Activated T-cell treated with anti-CD3 and anti-CD28 coated beads, Interleukin-2, amount 50 U/mL, for 24 hours (primary cell): ENCODE results near the gene RGS6.

Source experiments
- DNase-seq: peaks from one replicate; pipeline ENCODE4 v3.0.0-alpha.2; 2020
- H3K27ac Mint-ChIP-seq: 2 replicates; pipeline ENCODE4 v1.8.0; 2020; ENCODE audit warnings: mild to moderate bottlenecking, mixed read lengths
- H3K27me3 Mint-ChIP-seq: 2 replicates; pipeline ENCODE4 v1.8.0; 2020; ENCODE audit warnings: mixed read lengths
- H3K36me3 Mint-ChIP-seq: 2 replicates; pipeline ENCODE4 v1.8.0; 2020; ENCODE audit warnings: low read depth, mixed read lengths
- H3K4me1 Mint-ChIP-seq: 2 replicates; pipeline ENCODE4 v1.8.0; 2020; ENCODE audit warnings: low read depth, mixed read lengths
- H3K4me3 Mint-ChIP-seq: 2 replicates; pipeline ENCODE4 v1.8.0; 2020; ENCODE audit warnings: mild to moderate bottlenecking, moderate library complexity, mixed read lengths
- H3K9me3 Mint-ChIP-seq: 2 replicates; pipeline ENCODE4 v1.8.0; 2020; ENCODE audit warnings: mixed read lengths

The RGS6 gene

DNA sequence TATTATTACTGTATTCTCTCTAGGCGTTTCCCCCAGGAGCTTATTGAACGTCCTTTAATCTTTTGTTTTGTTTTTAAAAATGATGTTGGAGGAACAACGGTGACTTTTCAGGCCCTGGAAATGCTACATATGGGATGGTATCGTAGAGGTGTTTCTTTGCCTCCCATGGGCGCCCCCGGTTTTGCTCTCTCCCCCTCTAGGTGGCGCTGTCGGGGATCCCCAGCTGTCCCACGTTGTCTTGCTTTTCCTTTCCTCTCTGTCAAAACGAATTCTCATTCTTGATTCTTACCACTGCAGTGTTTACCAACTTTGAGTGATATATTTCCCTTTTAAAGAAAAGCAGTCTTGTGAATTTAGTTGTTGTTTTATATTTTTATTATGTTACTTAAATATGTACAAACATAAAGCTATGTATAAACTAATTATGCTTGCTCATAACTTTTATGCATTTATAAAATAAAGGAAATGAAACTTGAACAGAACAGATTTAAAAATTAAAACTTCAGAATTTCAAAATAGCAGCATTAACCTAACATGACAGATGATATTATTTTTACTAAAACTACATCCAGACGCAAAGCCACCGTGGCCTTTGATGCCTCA, 171.9 kb downstream of the RGS6 start:
- peak; percentile 56 for DNase-seq
- Mint-ChIP-seq H3K9me3 (no peaks in the 10 kb centered on the region), H3K27me3 (peaks cover 49% of the 10 kb centered on the region), H3K36me3 (no peaks in the 10 kb centered on the region), H3K4me3 (no peak overlapping the region), H3K27ac (no peak overlapping the region), H3K4me1 (no peaks in the 10 kb centered on the region)

DNA sequence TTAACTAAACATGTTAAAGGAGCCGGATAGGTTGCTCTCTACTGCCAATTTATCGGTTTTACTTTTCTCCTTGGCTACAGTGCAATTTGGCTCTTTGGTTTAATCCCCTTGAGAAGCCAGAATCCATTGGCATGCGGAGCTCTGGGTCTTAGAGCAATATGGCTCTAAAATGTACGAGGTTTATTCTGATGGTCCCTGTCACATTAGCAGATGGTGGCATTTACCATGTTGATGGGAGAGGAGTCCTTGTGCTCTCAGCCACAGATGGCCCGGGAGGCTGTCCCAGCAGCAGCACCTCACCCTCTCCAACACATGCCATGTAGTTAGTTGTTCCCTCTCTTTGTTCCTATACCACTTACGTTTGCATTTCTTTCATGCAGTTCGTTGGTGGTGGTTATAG, 179.7 kb downstream of the RGS6 start:
- no peaks in the 10 kb centered on the region for H3K4me1 Mint-ChIP-seq
- no peaks in the 10 kb centered on the region for H3K36me3 Mint-ChIP-seq
- peaks cover 50% of the 10 kb centered on the region for H3K27me3 Mint-ChIP-seq
- H3K27ac Mint-ChIP-seq = no peak overlapping the region
- H3K9me3 Mint-ChIP-seq = no peaks in the 10 kb centered on the region
- no peak for DNase-seq
- H3K4me3 Mint-ChIP-seq = no peak overlapping the region

DNA sequence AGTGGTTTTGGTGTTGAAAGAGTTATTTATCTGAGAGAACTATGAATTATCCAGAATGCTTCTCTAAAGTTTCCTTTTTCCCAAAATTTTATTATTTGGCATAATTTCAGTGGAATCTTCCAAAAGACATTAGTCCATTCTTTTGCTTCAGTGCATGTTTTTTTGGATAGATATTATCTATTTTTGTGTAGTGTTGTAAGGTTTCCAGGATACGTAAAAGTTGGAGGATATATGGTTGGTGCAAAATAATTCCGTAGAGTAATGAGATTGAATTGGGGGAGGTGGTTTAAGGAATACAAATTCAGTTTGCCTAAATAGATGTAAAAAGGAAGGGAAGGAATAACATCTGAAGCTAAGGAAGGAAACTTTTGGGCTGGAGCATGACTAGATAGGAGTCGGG, 186.6 kb downstream of the RGS6 start:
- DNase-seq = no peak
- Mint-ChIP-seq H3K9me3 (no peaks in the 10 kb centered on the region), H3K27ac (no peak overlapping the region), H3K4me3 (no peak overlapping the region), H3K36me3 (no peaks in the 10 kb centered on the region), H3K27me3 (peaks cover 18% of the 10 kb centered on the region), H3K4me1 (no peaks in the 10 kb centered on the region)

DNA sequence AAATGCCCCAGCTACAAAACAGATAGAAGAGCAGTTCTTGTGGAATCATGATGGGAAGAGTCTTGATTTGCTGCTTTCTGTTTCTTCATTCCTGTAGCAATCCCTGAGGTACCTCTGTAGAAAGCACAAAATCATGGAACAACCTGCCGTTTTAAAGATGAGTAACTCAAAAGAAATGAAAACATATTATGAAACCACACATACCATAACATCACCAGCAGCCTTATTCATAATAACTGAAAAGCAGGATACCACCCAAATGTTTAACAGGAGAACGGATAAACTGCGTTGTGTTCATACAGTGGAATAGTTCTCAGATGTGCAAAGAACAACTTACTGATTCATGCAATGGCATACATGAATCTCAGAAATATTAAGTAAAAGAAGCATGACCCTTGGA, 188.1 kb downstream of the RGS6 start:
- no peaks in the 10 kb centered on the region for H3K36me3 Mint-ChIP-seq
- DNase-seq = no peak
- H3K4me1 Mint-ChIP-seq = no peaks in the 10 kb centered on the region
- H3K27me3 Mint-ChIP-seq = peaks cover 16% of the 10 kb centered on the region
- no peak overlapping the region for H3K4me3 Mint-ChIP-seq
- H3K27ac Mint-ChIP-seq = no peak overlapping the region
- H3K9me3 Mint-ChIP-seq = no peaks in the 10 kb centered on the region

DNA sequence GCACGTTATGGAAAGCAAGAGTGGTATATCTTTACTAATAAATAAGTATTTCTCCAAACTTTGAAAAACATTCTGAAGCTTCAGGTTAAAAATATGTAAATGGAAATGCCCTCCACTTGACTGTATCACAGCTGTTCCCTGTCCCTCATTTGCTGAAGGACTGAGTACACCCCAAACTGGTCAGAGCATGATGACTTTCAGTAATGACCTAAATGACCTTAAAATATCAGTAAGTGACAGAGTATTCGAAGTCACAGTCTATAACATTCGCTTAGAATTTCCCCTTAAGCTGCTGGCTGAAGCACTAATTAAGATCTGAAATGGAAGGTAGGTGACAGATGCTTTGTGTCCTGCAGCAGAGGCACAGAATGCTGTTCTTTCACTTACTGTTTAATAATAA, 191.5 kb downstream of the RGS6 start:
- no peak for DNase-seq
- no peaks in the 10 kb centered on the region for H3K36me3 Mint-ChIP-seq
- H3K27ac Mint-ChIP-seq = no peak overlapping the region
- no peak overlapping the region for H3K4me3 Mint-ChIP-seq
- no peaks in the 10 kb centered on the region for H3K9me3 Mint-ChIP-seq
- H3K27me3 Mint-ChIP-seq = peaks cover 23% of the 10 kb centered on the region
- no peaks in the 10 kb centered on the region for H3K4me1 Mint-ChIP-seq

DNA sequence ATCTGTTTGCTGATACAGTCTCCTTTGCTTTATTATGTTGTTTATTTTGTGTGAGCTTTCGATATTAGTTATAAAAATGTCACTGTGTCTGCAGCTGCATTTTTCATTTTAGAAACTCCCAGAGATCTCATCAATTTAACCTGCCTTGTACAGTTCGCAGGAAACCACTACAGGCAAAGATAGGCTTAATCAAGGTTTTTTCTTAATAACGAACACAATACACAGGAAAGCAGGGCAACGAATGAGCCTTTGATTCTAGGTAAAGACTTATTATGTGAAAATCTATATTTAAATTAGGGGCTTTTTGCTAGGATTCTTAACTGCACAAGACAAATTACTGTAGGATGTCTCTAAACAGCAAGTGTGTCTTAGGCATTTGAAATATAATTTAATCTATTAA, 191.9 kb downstream of the RGS6 start:
- no peak overlapping the region for H3K4me3 Mint-ChIP-seq
- H3K27me3 Mint-ChIP-seq = peaks cover 27% of the 10 kb centered on the region
- no peaks in the 10 kb centered on the region for H3K9me3 Mint-ChIP-seq
- H3K27ac Mint-ChIP-seq = no peak overlapping the region
- no peaks in the 10 kb centered on the region for H3K36me3 Mint-ChIP-seq
- no peaks in the 10 kb centered on the region for H3K4me1 Mint-ChIP-seq
- no peak for DNase-seq

DNA sequence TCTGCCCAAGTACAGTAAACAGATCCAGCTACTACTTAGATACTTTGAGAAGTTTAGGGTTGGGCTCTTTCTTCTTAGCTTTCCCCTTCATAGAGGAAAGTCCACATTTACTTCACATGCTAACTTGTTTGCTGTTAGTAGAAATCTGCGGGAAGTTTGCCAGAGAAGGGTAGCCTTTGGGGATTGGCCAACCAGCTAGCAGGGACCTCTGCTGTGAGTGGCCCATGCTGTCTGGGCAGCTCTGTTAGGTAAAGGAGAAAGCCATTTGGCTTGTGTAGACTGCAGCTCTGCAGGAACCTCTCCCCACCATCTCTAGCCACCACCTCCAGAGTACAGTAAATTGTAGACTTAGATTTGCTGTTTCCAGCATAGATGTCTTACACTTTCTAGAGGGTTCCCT, 193.9 kb downstream of the RGS6 start:
- Mint-ChIP-seq H3K36me3 (no peaks in the 10 kb centered on the region), H3K27ac (no peak overlapping the region), H3K4me3 (no peak overlapping the region), H3K4me1 (no peaks in the 10 kb centered on the region), H3K9me3 (no peaks in the 10 kb centered on the region), H3K27me3 (peaks cover 40% of the 10 kb centered on the region)
- no peak for DNase-seq

DNA sequence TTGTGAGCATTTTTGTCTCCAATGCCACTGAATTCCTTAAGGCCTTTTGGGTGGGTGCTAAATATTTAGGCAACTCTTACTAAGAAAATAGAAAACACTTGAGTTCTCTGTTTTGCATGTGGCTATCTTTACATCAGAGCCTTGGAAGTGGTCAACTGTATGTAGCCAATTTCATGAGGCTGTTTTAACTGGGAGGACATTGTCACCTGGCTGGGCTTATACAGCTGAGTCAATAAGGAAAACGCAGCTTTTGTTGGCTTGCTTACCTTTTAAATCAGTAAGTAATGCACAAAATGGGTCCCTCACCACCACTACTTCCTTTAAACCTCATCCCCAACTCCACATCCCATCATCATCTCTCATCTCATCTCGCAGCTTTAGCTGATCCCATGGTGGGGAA, 194.3 kb downstream of the RGS6 start:
- H3K27ac Mint-ChIP-seq = no peak overlapping the region

DNA sequence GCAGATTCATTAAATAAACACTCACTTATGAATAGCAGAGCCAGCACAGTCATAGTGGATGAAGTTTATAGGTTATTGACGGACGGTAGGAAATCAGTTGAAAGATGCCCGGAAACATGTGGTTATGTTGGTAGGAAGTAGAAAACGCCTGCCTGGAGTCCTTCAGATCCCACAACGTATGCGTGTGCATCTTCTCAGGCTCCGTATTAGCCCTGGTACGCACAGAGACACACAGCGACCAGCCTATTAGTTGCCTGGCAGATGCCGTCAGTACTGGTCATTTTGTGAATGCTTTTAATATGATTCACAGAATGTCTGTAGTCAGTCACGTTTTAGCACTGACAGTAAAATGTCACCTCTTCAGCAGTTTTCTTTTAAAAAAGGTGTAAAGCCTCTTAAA, 196.4 kb downstream of the RGS6 start:
- DNase-seq = no peak
- Mint-ChIP-seq H3K27me3 (peaks cover 53% of the 10 kb centered on the region), H3K36me3 (no peaks in the 10 kb centered on the region), H3K4me1 (no peaks in the 10 kb centered on the region), H3K9me3 (no peaks in the 10 kb centered on the region), H3K27ac (no peak overlapping the region), H3K4me3 (no peak overlapping the region)

More for the DNA sequence above, 194.3 kb downstream of the RGS6 start:
- Mint-ChIP-seq H3K36me3 (no peaks in the 10 kb centered on the region), H3K4me3 (no peak overlapping the region), H3K9me3 (no peaks in the 10 kb centered on the region), H3K4me1 (no peaks in the 10 kb centered on the region), H3K27me3 (peaks cover 43% of the 10 kb centered on the region)
- no peak for DNase-seq

DNA sequence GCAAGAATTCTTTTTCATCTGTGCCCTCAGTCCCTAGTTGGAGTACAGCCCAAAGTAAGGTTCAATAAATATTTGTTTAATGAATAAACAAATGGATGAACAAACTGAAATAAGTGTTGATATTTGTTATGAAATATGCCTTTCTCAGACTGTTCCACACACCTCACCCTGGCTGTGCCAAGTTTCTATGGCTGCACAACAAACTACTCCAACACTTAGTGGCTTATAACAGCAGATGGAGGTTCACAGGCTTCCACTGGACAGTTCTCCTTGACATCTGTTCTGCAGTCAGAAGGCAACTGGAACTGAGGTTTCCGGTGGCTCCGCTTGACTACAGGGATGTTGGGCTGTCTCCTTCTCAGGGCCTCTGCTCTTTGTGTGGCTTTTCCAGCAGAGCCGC, 197.1 kb downstream of the RGS6 start:
- Mint-ChIP-seq H3K27me3 (peaks cover 54% of the 10 kb centered on the region), H3K4me1 (no peaks in the 10 kb centered on the region), H3K4me3 (no peak overlapping the region), H3K9me3 (no peaks in the 10 kb centered on the region), H3K27ac (no peak overlapping the region), H3K36me3 (no peaks in the 10 kb centered on the region)
- no peak for DNase-seq

DNA sequence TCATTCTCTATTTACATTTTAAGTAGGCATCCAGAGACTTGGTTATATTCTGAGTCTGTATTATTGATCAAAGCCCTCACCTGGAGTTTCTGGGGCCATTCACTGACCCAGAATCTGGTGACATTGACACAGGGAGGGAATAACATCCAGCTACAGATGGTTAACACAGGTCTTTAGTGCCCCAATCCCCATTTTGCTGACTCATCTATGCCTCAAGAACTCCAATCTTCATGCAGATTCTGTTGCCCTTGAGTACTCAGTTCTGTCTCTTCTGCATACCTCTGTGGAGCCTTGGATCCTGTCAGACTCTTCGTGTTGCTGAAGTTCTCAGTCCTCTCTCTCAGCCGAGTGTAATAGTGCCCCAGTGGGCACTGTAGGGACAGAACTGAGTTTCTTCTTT, 208.9 kb downstream of the RGS6 start:
- H3K4me3 Mint-ChIP-seq = no peak overlapping the region
- no peaks in the 10 kb centered on the region for H3K9me3 Mint-ChIP-seq
- no peaks in the 10 kb centered on the region for H3K4me1 Mint-ChIP-seq
- DNase-seq = no peak
- peaks cover 27% of the 10 kb centered on the region for H3K27me3 Mint-ChIP-seq
- no peak overlapping the region for H3K27ac Mint-ChIP-seq
- no peaks in the 10 kb centered on the region for H3K36me3 Mint-ChIP-seq

DNA sequence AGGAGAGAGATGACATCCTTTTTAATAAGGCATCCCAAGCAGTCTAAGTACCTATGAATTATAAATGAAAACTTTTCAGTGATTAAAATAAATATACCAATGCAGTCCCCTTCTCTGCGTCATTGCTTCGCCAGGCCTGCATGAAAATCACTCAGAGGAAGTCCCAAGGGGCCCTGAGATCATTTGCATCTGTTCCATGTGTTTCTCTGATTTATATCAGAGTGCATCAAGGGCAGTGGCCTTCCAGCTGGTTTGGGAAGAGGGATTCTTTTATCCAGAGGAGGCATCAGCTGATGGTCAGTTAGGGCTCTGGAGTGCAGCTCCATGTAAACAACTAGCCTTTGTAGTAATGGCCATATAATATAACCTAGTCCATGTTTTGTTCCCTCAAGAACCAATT, 210.1 kb downstream of the RGS6 start:
- H3K36me3 Mint-ChIP-seq = no peaks in the 10 kb centered on the region
- H3K27me3 Mint-ChIP-seq = peaks cover 32% of the 10 kb centered on the region
- no peaks in the 10 kb centered on the region for H3K4me1 Mint-ChIP-seq
- no peak overlapping the region for H3K4me3 Mint-ChIP-seq
- no peak overlapping the region for H3K27ac Mint-ChIP-seq
- no peak for DNase-seq
- no peaks in the 10 kb centered on the region for H3K9me3 Mint-ChIP-seq

DNA sequence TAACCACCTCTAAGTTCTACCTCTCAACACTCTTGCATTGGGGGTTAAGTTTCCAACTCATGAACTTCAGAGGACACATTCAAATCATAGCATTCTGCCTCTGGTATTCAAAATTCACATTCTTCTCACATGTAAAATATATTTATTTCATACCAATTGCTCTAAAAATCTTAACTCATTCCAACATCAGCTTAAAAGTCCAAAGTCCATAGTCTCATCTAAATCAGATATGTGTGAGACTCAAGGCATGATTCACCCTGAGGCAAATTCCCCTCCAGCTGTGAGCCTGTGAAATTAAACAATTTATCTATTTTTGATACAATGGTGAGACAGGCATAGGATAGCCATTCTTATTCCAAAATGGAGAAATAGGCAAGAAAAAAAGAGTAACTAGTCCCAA, 214.0 kb downstream of the RGS6 start:
- Mint-ChIP-seq H3K36me3 (no peaks in the 10 kb centered on the region), H3K27ac (no peak overlapping the region), H3K4me1 (no peaks in the 10 kb centered on the region), H3K4me3 (no peak overlapping the region), H3K9me3 (no peaks in the 10 kb centered on the region), H3K27me3 (peaks cover 31% of the 10 kb centered on the region)
- no peak for DNase-seq

DNA sequence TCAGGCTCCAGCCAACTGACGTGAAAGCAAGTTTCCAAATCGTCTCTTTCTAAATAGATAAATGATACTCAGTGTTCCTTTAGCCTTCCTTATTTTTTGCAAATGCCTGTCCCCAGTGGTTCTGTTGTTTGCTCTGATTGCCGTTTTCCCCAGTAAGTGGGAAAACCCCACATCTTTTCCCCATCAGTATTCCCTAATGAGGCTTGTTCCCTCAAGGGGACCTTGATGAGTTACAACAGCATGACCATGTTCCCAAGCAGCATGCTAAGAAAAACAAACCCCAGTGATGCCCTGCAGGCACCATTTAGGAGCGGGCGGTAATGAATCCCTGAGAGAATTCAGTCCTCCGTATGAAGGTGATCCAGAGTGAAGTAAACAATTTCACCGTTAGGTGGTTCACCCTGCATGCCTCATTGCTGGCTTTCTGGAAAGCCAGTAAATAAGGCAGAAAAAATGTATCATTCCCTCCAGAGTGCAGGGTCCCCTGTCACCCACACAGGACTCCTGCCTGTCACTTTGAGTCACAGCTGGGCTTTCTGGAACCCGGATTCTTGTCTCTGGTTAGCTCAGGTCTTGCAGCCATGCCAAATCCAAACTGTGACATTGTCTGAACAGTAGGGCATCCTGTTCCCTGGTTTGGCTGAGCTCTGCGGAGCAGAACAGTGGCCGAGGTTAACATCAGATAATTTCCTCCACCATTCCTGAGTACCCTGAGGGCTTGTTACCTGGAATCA, 222.6 kb downstream of the RGS6 start:
- Mint-ChIP-seq H3K36me3 (no peaks in the 10 kb centered on the region), H3K9me3 (peaks cover 12% of the 10 kb centered on the region), H3K27me3 (peaks cover 28% of the 10 kb centered on the region), H3K4me1 (peaks cover 9% of the 10 kb centered on the region), H3K4me3 (no peak overlapping the region), H3K27ac (peak overlapping the region; percentile 45)
- DNase-seq = no peak

DNA sequence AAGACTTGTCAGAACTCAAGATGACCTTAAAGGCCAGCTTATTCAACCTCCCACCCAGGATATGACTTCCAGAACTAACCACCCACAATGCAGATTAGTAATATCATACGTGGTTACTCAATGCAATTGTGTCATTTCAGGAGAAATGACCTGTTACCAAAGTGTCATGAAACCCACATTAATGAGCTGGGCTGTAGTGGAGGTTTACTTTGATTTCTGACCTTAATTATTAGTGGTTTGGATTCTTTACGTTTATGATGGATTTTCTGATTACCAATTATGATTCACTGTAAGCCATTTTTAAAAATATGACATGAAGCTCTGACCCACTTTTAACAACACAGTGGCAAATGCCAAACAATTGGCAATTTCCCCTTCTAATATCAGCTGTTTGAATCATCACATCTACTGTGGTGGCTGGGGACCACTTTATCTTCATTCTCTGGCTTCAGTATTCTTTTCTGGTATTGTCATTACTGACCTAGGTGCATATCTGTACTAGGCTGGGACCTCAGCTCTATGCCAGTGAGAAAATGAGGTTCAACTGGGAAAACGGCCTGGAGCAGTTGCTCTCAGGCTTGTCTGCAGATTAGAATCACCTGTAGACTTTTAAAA, 223.3 kb downstream of the RGS6 start:
- Mint-ChIP-seq H3K27ac (peak overlapping the region; percentile 45), H3K36me3 (no peaks in the 10 kb centered on the region), H3K4me3 (no peak overlapping the region)

More for the DNA sequence above, 223.3 kb downstream of the RGS6 start:
- Mint-ChIP-seq H3K27me3 (peaks cover 31% of the 10 kb centered on the region), H3K9me3 (peaks cover 12% of the 10 kb centered on the region), H3K4me1 (peaks cover 9% of the 10 kb centered on the region)
- DNase-seq = no peak
